Suprapubic skin (tissue), 3 donors: ENCODE data around the gene MCF2L.

ENCODE experiments used
- CTCF ChIP-seq, 2 donors: fragments of 200-600 bp in 1 of 2; fragments of 450-650 bp in 1 of 2; sonication (generic) in 1 of 2; IDR thresholded peaks; one replicate each; pipeline ENCODE4 v1.5.1; 2016 to 2019; ENCODE audit warnings: antibody characterized with exemption in 2 of 2, mild to moderate bottlenecking in 1 of 2, moderate library complexity in 1 of 2
- EP300 ChIP-seq: sonication (generic); formaldehyde crosslinking; IDR thresholded peaks from one replicate; pipeline ENCODE4 v1.6.1; 2017; ENCODE audit warnings: antibody characterized with exemption
- POLR2A ChIP-seq, 2 donors: fragments of 450-650 bp; IDR thresholded peaks; one replicate each; pipeline ENCODE4 v1.6.1; 2017; ENCODE audit warnings: antibody characterized with exemption in 2 of 2, mild to moderate bottlenecking in 2 of 2, moderate library complexity in 2 of 2

- TF ChIP-seq POLR2A (IDR thresholded peaks at IDR 0.05) (no peak), CTCF (IDR thresholded peaks at IDR 0.05) (no peak), EP300 (no peak)
Observed at GRCh38 chr13:113074876-113075275, 105.9 kb downstream of the MCF2L start.
